GM12878 (cell line): ENCODE data around the gene PRG3.

ENCODE experiments used
- ATF3 ChIP-seq: IDR thresholded peaks from 2 replicates; pipeline ENCODE4 v1.6.1; 2011; ENCODE audit warnings: low read depth, mild to moderate bottlenecking, low read length, moderate library complexity, borderline replicate concordance; ENCODE audit errors: extremely low read depth
- TCF7 ChIP-seq: IDR thresholded peaks from 2 replicates; pipeline ENCODE4 v1.6.1; 2014; ENCODE audit warnings: antibody characterized with exemption, borderline replicate concordance
- YY1 ChIP-seq: IDR thresholded peaks from 2 replicates; pipeline ENCODE4 v1.6.1; 2011; ENCODE audit warnings: low read depth, mild to moderate bottlenecking, low read length

- no peak for TF ChIP-seq TCF7
- no peak for TF ChIP-seq ATF3
- TF ChIP-seq YY1: no peak
These were observed 40.8 kb downstream of the PRG3 start for GRCh38 chr11:57340039-57340615.
